NOMO-1 treated with dmso at 0.1 percent for 144 hours (cell line): ENCODE data around the gene MACROD2.
"Not testable (repeated sequence)": the region's sequence is repeated elsewhere in the genome, so short reads cannot be mapped to it uniquely, and the experiment has no call there.

Source experiments
- DNase-seq: peaks from one replicate; lab custom pipeline; 2025; ENCODE audit not compliant: unreplicated experiment; lab: John Stamatoyannopoulos, UW

The MACROD2 gene

GRCh38 chr20:15364781-15365180 lies 1369.5 kb downstream of the MACROD2 start:
- DNase-seq, result no peak

- no peak for DNase-seq
These were observed 1375.1 kb downstream of the MACROD2 start for GRCh38 chr20:15370370-15370769.

GRCh38 chr20:15374682-15375081 lies 1379.4 kb downstream of the MACROD2 start:
- no peak for DNase-seq

GRCh38 chr20:15375836-15376235 lies 1380.5 kb downstream of the MACROD2 start:
- DNase-seq, result no peak

- DNase-seq, result not testable (repeated sequence)
These were observed 1382.3 kb downstream of the MACROD2 start for GRCh38 chr20:15377603-15378002.

GRCh38 chr20:15378151-15378550 lies 1382.8 kb downstream of the MACROD2 start:
- DNase-seq, result no peak

- DNase-seq, result no peak
These were observed 1384.5 kb downstream of the MACROD2 start for GRCh38 chr20:15379681-15380296.

- no peak for DNase-seq
These were observed 1385.5 kb downstream of the MACROD2 start for GRCh38 chr20:15380770-15381169.

- DNase-seq, result no peak
These were observed 1391.9 kb downstream of the MACROD2 start for GRCh38 chr20:15387228-15387627.

GRCh38 chr20:15395457-15395856 lies 1400.1 kb downstream of the MACROD2 start:
- DNase-seq, result no peak

- DNase-seq, result no peak
These were observed 1400.7 kb downstream of the MACROD2 start for GRCh38 chr20:15396026-15396425.

GRCh38 chr20:15396900-15397299 lies 1401.6 kb downstream of the MACROD2 start:
- DNase-seq, result no peak

GRCh38 chr20:15399781-15400180 lies 1404.5 kb downstream of the MACROD2 start:
- DNase-seq, result no peak

GRCh38 chr20:15406072-15406471 lies 1410.8 kb downstream of the MACROD2 start:
- DNase-seq, result no peak

GRCh38 chr20:15411781-15412180 lies 1416.5 kb downstream of the MACROD2 start:
- no peak for DNase-seq

- no peak for DNase-seq
These were observed 1420.6 kb downstream of the MACROD2 start for GRCh38 chr20:15415908-15416307.

GRCh38 chr20:15419856-15420255 lies 1424.5 kb downstream of the MACROD2 start:
- no peak for DNase-seq

- no peak for DNase-seq
These were observed 1427.7 kb downstream of the MACROD2 start for GRCh38 chr20:15422966-15423365.

- no peak for DNase-seq
These were observed 1444.2 kb downstream of the MACROD2 start for GRCh38 chr20:15439551-15439950.

- no peak for DNase-seq
These were observed 1444.9 kb downstream of the MACROD2 start for GRCh38 chr20:15440049-15440820.

- DNase-seq, result no peak
These were observed 1449.9 kb downstream of the MACROD2 start for GRCh38 chr20:15445056-15445840.

GRCh38 chr20:15446373-15446772 lies 1451.1 kb downstream of the MACROD2 start:
- peak; percentile 27 for DNase-seq
